ELR (cell line): ENCODE measurements around the gene STAT5B.
"Not testable (repeated sequence)": the region's sequence is repeated elsewhere in the genome, so short reads cannot be mapped to it uniquely, and the experiment has no call there.

Source experiments
- DNase-seq: peaks from one replicate; pipeline ENCODE4 v3.0.0-alpha.2; 2015; ENCODE audit warnings: low read depth

STAT5B gene

GRCh38 chr17:42233156-42233555 lies 43.0 kb downstream of the STAT5B start:
- peak; percentile 57 for DNase-seq

GRCh38 chr17:42230225-42230624 lies 46.0 kb downstream of the STAT5B start:
- no peak for DNase-seq

GRCh38 chr17:42227849-42228700 lies 48.1 kb downstream of the STAT5B start:
- DNase-seq, result peak; percentile 20

- no peak for DNase-seq
Measured at GRCh38 chr17:42225646-42226045, 50.5 kb downstream of the STAT5B start.

GRCh38 chr17:42224651-42225050 lies 51.5 kb downstream of the STAT5B start:
- DNase-seq, result no peak

GRCh38 chr17:42221886-42222745 lies 54.1 kb downstream of the STAT5B start:
- DNase-seq, result peak; percentile 69

GRCh38 chr17:42219280-42219679 lies 56.9 kb downstream of the STAT5B start:
- DNase-seq, result not testable (repeated sequence)

- no peak for DNase-seq
Measured at GRCh38 chr17:42214156-42214555, 62.0 kb downstream of the STAT5B start.

- no peak for DNase-seq
Measured at GRCh38 chr17:42212382-42212781, 63.8 kb downstream of the STAT5B start.

GRCh38 chr17:42211921-42212341 lies 64.3 kb downstream of the STAT5B start:
- DNase-seq, result not testable (repeated sequence)

- no peak for DNase-seq
Measured at GRCh38 chr17:42210046-42210445, 66.1 kb downstream of the STAT5B start.

GRCh38 chr17:42206153-42206612 lies 70.0 kb downstream of the STAT5B start:
- DNase-seq, result not testable (repeated sequence)

GRCh38 chr17:42203354-42203753 lies 72.8 kb downstream of the STAT5B start:
- no peak for DNase-seq

GRCh38 chr17:42202696-42203095 lies 73.5 kb downstream of the STAT5B start:
- DNase-seq, result no peak

- no peak for DNase-seq
Measured at GRCh38 chr17:42202159-42202558, 74.0 kb downstream of the STAT5B start.

GRCh38 chr17:42201458-42201772 lies 74.8 kb downstream of the STAT5B start:
- DNase-seq, result no peak

- DNase-seq, result no peak
Measured at GRCh38 chr17:42200706-42201457, 75.3 kb downstream of the STAT5B start.

- DNase-seq, result no peak
Measured at GRCh38 chr17:42199416-42200011, 76.7 kb downstream of the STAT5B start.

- no peak for DNase-seq
Measured at GRCh38 chr17:42198897-42199296, 77.3 kb downstream of the STAT5B start.

- DNase-seq, result no peak
Measured at GRCh38 chr17:42197564-42198156, 78.5 kb downstream of the STAT5B start.
